Dermis blood vessel endothelial cell (primary cell): ENCODE measurements around the gene DHTKD1. TPM values are rescaled to one million over a fixed set of nuclear protein-coding genes. Genes with fewer than 3 reads are reported as not detected.
"Not testable (repeated sequence)": the region's sequence is repeated elsewhere in the genome, so short reads cannot be mapped to it uniquely, and the experiment has no call there.

Experiments used
- DNase-seq: peaks from one replicate; pipeline ENCODE4 v3.0.0; 2010
- total RNA-seq: library from RNA; depleted of rRNA; stranded (reverse); fragments of >200 nt; gene quantifications from 2 replicates; pipeline ENCODE4 v1.2.3, GENCODE V29; 2014

The DHTKD1 gene
- total RNA-seq, 1 donor from 2014 or later = 40.5 TPM

GRCh38 chr10:12063483-12063818 lies 5.3 kb upstream of the DHTKD1 start:
- no peak for DNase-seq

GRCh38 chr10:12067336-12067735 lies 1.4 kb upstream of the DHTKD1 start:
- DNase-seq = no peak

- DNase-seq = not testable (repeated sequence)
Observed at GRCh38 chr10:12071441-12071840, 2.7 kb downstream of the DHTKD1 start.

GRCh38 chr10:12073526-12073925 lies 4.8 kb downstream of the DHTKD1 start:
- no peak for DNase-seq

- DNase-seq = no peak
Observed at GRCh38 chr10:12077580-12078180, 8.9 kb downstream of the DHTKD1 start.

GRCh38 chr10:12081470-12081869 lies 12.7 kb downstream of the DHTKD1 start:
- DNase-seq = no peak

- peak; percentile 20 for DNase-seq
Observed at GRCh38 chr10:12081879-12082557, 13.3 kb downstream of the DHTKD1 start.

- no peak for DNase-seq
Observed at GRCh38 chr10:12088919-12089318, 20.2 kb downstream of the DHTKD1 start.

- no peak for DNase-seq
Observed at GRCh38 chr10:12091421-12091820, 22.7 kb downstream of the DHTKD1 start.

- DNase-seq = not testable (repeated sequence)
Observed at GRCh38 chr10:12097361-12097760, 28.6 kb downstream of the DHTKD1 start.

- no peak for DNase-seq
Observed at GRCh38 chr10:12097791-12098190, 29.0 kb downstream of the DHTKD1 start.

- no peak for DNase-seq
Observed at GRCh38 chr10:12098966-12099365, 30.2 kb downstream of the DHTKD1 start.

GRCh38 chr10:12103802-12104201 lies 35.0 kb downstream of the DHTKD1 start:
- DNase-seq = no peak

GRCh38 chr10:12107781-12108180 lies 39.0 kb downstream of the DHTKD1 start:
- DNase-seq = peak; percentile 78

- no peak for DNase-seq
Observed at GRCh38 chr10:12109286-12109685, 40.5 kb downstream of the DHTKD1 start.

- no peak for DNase-seq
Observed at GRCh38 chr10:12111528-12111927, 42.8 kb downstream of the DHTKD1 start.

GRCh38 chr10:12113627-12114026 lies 44.9 kb downstream of the DHTKD1 start:
- no peak for DNase-seq

GRCh38 chr10:12121673-12122072 lies 52.9 kb downstream of the DHTKD1 start:
- no peak for DNase-seq

- DNase-seq = peak; percentile 95
Observed at GRCh38 chr10:12129222-12130111, 60.7 kb downstream of the DHTKD1 start, which contains the start of gene SEC61A2. Gene SEC61A2 (plus strand): TSS chr10:12129677. CDS start chr10:12129788, 111 bp downstream.

GRCh38 chr10:12130237-12130872 lies 61.6 kb downstream of the DHTKD1 start:
- peak; percentile 78 for DNase-seq

GRCh38 chr10:12135631-12136030 lies 66.9 kb downstream of the DHTKD1 start:
- DNase-seq = no peak

GRCh38 chr10:12140038-12140437 lies 71.3 kb downstream of the DHTKD1 start:
- no peak for DNase-seq

GRCh38 chr10:12144538-12144937 lies 75.8 kb downstream of the DHTKD1 start:
- DNase-seq = no peak
